ENCODE measurements around the gene LITAF.
"Not testable (repeated sequence)": the region's sequence is repeated elsewhere in the genome, so short reads cannot be mapped to it uniquely, and the experiment has no call there.

The LITAF gene

DNA sequence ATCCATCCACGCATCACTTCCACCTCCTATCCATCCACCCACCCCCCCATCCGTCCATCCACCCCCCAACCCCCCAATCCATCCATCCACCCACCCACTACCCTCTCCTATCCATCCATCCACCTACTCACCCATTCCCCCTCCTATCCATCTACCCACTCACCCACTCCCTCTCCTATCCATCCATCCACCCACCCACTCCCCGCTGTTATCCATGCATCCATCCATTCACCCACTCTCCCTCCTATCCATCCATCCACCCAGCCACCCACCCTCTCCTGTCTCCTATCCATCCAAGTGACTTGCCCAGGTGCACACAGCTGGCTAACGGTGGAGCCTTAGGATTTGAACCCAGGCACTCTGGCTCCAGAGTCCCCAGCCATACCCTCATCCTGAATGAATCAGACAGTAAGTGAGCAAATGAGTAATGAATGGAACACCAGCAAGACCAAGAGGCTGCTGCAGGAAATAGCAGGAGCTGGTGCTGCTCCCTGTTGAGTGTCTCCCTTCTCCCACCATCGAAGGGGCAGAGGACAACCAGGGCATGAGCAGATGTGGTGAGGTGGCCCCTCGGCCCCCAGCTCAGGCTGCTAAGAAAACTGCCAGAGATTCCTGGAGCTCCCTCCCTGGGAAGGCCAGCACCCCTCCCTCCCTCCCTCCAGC lies 62.5 kb downstream of the LITAF start:
- in situ Hi-C loops (cut with MboI; ENCODE audit: low sequenced_read_pairs): no loop called here

DNA sequence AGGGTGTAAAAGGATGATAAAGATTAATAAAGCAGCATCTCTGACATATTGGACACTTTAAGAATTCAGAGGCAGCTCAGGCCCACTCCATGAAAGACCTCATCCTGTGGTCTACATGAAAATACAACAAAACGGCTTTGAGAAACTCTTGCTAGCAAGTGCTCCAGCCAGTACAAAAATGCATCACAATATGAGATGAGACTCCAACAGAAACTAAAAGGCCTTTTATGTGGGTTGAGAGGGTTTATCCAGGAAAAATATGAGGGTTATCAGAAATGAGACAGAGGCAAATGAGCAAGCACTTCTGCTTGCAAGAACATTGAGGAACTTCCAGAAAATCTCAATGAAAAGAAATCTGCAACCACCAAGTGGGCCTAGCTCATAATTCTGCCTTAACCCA lies 65.7 kb downstream of the LITAF start:
- in situ Hi-C loops (cut with MboI; ENCODE audit: low sequenced_read_pairs): no loop called here

DNA sequence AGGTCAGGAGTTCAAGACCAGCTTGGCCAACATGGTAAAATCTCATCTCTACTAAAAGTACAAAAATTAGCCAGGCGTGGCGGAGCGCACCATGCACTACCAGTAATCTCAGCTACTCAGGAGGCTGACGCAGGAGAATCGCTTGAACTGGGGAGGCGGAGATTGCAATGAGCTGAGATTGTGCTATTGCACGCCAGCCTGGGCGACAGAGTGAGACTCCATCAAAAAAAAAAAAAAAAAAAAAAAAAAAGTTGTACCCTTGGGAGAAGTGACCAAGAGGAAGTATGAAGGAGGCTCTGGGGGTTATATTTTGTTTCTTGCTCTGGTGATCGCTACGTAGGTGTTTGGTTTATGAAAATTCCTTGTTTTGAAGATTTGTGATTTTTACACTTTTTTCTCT lies 66.3 kb downstream of the LITAF start:
- in situ Hi-C loops (cut with MboI; ENCODE audit: low sequenced_read_pairs): no loop called here

DNA sequence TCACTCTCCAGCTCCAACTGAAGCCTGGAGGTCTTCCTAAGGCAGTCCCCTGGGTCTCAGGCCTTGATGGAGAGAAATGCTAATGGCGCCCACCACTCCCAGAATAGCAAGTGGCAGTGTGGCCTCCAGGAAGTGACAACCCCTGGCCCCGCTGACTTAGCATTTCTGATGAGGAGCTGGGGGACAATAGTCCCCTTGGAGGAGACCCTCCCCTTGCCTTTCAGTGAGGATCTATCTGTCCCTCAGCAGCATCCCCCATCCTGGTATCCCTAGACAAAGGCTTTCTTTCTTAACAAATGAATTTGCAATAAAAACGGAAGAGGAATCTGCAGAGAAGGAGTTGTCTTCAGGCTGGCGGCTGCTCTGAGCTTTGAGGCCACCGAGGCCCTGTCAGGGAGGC lies 68.8 kb downstream of the LITAF start:
- in situ Hi-C loops (cut with MboI; ENCODE audit: low sequenced_read_pairs): no loop called here

DNA sequence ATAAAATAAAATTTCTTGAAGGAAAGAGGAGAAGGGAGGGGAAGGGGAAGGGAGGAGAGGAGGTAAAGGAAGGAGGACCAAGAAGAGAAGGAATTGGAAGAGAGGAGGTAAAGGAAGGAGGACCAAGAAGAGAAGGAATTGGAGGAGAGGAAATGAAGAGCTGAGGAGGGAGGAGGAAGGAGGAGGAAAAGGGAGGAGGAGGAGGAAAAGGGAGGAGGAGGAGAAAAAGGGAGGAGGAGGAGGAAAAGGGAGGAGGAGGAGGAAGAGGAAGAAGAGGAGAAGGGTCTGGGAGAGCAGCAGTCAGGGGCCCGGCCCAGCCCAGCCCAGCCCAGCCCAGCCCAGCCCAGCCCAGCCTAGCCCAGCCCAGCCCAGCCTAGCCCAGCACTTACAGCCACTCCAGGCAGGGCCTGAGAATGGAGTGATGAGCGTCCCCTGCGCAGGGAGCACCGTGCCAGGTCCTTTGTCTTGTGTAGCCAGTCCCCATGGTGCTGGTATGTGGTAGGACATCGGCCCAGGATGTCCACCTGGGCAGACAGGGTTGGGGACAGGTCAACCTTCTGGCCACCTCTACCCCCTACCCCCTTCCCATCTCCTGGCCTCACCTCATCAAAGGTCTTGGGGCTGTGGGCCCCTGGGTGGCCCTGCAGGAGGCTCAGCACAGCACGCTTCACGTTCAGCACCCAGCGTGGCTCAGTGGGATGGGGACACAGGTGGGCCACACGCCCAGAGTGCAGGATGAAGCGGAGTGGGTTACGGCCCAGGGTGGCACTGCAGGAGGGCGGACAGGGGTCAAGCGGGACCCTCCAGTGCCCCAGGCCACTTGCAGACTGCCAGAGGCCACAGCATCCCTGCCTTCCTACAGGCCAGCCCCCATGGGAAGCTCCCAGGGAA lies 70.9 kb downstream of the LITAF start:
- in situ Hi-C loops (cut with MboI; ENCODE audit: low sequenced_read_pairs): no loop called here

DNA sequence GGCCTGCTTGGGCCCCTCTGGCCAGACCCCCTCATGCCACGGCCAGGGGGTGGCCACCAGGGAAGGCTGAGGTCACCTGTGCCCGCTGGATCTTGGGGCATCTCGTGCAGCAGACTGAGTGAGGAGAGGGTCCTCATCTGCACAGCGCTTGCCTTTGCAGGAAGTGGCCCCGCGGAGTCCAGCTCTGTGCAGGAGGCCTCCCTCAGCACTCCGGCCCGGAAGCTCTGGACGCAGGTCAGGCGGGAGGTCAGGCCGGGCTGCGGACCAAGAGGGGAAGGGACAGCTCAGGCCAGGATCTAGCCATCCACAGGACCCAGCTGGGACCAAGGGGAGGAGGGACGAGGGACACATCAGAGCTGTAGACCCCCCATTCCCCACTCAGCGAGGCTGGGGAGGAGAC lies 72.4 kb downstream of the LITAF start:
- in situ Hi-C loops (cut with MboI; ENCODE audit: low sequenced_read_pairs): no loop called here

DNA sequence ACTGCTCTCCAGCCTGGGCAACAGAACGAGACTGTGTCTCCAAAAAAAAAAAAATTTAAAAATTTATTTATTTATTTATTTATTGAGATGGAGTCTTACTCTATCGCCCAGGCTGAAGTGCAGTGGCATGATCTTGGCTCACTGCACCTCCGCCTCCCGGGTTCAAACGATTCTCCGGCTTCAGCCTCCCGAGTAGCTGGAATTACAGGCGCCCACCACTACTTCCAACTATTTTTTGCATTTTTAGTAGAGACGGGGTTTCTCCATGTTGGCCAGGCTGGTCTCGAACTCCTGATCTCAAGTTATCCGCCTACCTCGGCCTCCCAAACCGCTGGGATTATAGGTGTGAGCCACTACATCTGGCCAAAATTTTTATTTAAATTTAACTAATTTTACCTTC lies 73.4 kb downstream of the LITAF start:
- in situ Hi-C loops (cut with MboI; ENCODE audit: low sequenced_read_pairs): not testable (repeated sequence)

DNA sequence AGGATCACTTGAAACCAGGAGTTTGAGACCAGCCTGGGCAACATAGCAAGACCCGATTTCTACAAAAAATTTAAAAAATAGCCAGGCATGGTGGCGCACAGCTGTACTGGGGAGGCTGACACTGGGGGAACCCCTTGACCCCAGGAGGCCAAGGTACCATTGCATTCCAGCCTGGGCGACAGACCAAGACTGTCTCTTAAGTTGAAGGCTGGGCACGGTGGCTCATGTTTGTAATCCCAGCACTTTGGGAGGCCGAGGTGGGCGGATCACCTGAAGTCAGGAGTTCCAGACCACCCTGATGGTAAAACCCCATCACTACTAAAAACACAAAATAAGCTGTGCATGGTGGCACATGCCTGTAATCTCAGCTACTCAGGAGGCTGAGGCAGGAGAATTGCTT lies 74.9 kb downstream of the LITAF start:
- in situ Hi-C loops (cut with MboI; ENCODE audit: low sequenced_read_pairs): no loop called here

DNA sequence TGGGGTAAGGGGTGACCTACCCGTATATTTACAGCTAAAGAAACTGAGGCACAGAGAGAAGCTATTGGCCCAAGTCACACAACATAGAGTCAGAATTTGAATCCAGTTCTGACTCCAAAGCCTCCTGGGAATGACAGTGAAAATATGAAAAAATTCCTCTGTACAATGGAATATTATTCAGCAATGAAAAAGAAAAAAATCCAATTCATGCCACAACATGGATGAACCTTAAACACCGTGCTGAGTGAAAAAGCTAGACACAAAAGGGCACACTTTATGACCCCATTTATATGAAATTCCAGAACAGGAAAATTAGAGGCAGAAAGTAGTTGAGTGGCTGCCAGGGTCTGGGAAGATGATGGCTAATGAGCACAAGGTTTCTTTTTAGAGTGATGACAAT lies 75.4 kb downstream of the LITAF start:
- in situ Hi-C loops (cut with MboI; ENCODE audit: low sequenced_read_pairs): no loop called here

DNA sequence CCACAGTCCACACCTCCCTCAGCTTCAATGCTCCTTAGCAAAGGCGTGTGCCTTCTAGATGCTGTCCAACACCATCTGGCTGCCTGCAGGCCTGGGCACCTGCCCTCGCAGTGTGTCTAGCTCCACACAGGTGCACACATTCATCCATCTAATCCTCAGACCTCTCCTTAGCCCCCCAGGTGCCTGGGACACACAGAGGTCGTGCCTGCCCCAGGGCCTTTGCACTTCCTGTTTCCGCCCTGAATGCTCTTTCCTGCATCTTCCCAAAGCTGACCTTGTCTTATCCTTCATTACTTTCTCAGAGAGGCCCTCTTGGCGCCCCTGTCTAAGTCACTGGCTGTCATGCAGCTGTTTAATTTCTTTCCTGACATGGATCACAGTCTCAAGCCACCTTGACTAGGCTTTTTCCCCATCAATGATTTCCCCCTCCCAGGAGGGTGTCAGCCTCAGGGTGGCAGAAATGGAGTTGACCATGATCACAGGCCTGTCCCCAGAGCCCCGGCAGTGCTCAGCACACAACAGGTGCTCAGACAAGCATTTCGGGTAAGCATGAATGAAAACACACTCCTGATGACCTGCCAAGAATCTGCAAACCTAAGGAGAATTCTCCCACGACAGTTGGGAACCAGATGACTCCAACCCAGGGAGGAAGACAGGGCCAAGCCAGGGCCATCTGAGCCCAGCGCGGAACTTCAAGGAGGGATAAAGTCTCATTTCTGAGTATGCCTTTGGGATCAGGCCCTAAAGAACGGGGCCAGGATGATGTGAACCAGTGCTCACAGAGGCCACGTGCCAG lies 76.3 kb downstream of the LITAF start:
- in situ Hi-C loops (cut with MboI; ENCODE audit: low sequenced_read_pairs): no loop called here

DNA sequence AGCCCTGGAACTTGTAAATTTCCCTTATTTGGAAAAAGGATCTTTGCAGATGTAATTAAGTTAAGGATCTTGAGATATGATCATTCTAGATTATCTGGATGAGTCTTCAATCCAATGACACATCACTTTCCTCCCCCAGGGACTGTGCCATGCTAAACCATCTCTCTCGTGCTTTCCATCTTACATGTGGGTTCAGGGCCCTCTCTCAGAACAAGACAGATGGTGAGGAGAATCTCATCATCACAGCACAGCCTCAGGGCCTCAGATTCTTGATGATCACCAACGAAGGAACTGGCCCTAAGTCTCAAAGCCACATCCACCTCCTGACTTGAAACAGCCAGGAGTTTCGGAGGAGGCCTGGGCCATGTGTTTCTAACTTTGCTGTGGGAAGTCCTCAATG lies 78.7 kb downstream of the LITAF start:
- in situ Hi-C loops (cut with MboI; ENCODE audit: low sequenced_read_pairs): no loop called here

DNA sequence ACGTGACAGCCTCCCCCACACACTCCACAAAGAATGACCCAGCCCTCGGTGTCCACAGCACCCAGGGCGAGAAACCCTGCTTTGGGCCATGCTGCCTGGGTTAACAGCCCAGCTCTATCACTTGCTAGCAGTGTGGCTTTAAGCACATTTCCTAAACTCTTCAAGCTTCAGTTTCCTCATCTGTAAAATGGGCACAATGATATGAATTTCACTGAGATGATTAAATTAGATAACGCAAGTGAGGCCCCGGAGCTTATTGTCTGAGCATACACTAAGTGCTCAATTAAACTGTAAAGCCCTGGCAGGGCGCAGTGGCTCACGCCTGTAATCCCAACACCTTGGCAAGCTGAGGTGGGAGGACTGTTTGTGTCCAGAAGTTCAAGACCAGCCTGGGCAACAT lies 79.4 kb downstream of the LITAF start:
- in situ Hi-C loops (cut with MboI; ENCODE audit: low sequenced_read_pairs): no loop called here

DNA sequence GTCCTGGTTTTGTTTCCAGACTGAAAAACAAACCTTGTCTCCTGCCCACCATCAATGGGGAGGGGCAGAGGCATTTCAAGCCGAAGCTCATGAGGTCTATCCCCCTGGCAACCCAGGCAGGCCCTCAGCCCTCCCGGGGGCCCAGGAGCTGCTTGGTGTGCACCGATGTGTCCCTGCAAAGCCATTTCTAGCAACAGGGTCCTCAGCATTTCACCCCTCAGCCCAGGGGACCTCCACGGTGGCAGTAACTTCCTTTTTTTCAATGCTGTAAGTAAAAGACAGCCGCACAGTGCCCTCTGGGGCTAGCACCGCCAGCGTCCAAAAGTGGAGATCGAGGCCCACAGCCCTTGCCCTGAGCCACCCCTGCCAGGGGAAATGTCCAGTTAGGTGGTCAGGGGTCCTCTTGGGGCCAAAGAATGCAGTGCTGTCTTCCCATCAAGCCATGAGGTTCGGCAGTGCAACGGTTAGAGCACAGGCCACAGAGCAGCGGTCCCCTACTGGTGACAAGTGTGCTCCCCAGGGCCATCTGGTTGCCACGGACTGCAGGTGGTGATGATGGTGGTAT lies 79.9 kb downstream of the LITAF start:
- in situ Hi-C loops (cut with MboI; ENCODE audit: low sequenced_read_pairs): no loop called here

DNA sequence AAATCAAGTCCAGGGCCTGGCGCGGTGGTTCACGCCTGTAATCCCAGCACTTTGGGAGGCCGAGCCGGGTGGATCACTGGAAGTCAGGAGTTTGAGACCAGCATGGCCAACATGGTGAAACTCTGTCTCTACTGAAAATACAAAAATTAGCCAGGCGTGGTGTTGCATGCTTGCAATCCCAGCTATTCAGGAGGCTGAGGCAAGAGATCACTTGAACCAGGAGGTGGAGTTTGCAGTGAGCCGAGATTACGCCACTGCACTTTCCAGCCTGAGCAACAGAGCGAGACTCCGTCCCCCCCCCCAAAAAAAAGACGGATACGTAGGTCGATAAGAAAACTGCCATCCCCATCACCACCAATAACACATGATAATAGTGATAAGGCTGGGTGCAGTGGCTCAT lies 82.5 kb downstream of the LITAF start:
- in situ Hi-C loops (cut with MboI; ENCODE audit: low sequenced_read_pairs): not testable (repeated sequence)

DNA sequence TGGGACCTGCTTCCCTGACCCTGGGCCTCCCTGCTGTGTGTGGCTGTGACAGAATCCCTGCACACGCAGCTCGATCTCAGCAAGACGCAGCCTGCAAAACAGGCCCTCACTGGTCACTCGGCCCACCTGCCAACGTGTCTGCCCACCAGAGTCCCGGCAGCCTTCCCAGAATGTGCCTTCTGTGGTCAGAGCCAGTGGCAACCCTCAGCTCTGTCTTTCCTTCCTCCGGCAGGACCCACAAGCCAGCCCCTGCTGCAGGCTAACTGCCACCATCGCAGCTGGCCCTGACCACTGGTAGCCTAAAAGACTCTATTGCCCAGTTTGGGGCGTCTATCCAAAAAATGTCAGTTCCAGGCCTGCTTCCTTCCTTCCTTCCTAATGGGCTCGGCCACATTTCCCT lies 83.2 kb downstream of the LITAF start:
- in situ Hi-C loops (cut with MboI; ENCODE audit: low sequenced_read_pairs): no loop called here

DNA sequence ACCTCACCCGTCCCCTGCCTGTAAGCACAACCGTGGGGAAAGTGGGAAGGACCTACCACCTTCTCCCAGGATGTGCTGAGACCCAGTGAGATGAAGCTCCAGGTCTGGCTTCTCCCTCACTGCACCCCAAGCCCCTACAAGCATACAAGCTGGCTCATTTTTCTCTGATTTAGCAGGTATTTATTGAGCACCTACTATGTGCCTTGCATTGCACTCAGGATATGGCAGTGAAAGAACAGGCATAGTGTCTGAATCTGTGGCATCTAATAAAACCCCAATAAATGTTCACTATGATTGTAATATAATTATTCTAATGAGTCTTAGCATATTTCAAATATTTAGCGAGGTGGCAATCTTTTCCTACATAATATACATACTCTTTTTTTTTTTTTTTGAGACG lies 84.5 kb downstream of the LITAF start:
- in situ Hi-C loops (cut with MboI; ENCODE audit: low sequenced_read_pairs): no loop called here

DNA sequence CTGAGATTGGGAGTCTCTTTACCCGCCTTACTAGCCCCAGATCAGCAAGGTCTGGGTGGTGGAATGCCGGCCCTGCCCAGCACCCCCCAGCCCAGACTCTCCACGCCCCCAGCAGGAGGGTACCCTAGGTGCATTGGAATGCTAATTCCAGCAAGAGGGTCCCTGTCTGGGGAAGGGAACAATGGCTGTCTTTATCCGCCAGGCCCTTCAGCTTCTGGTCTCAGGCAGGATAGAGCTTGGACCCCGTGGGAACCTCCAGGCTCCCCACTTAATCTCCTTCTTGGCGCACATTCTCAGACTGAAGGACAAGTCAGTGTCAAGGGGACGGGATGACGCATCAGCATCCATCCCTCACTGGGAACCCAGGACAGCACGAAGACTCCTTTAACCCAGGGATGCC lies 85.1 kb downstream of the LITAF start:
- in situ Hi-C loops (cut with MboI; ENCODE audit: low sequenced_read_pairs): no loop called here

DNA sequence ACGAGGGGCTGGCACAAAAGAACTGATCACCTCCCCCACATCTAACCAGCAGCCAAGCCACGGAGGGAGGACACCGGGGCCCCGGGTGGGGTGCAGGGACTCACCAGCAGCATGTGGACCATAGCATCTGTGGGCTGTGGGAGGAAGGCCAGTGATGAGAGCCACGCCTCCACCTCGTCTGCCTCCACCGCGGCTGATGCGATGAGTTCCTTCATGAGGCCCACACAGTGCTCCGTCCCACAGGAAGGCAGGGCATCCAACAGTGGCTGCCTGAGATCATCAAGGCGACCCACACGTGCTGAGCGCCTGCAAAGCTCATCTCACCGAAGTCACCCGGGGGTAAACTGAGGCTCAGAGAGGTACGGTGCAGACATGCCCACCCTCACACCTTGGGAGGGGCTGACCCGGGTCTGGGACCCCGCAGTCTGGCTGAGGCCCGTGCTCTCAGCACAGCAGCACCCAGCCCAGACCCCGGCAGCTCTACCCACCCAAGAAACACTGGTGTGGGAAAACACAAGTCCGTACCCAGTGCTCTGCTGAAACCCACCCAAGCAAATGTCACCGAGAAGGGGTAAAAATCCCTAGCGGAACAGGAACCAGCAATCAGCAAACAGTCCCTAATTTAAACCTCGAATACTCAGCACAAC lies 85.9 kb downstream of the LITAF start:
- in situ Hi-C loops (cut with MboI; ENCODE audit: low sequenced_read_pairs): no loop called here

DNA sequence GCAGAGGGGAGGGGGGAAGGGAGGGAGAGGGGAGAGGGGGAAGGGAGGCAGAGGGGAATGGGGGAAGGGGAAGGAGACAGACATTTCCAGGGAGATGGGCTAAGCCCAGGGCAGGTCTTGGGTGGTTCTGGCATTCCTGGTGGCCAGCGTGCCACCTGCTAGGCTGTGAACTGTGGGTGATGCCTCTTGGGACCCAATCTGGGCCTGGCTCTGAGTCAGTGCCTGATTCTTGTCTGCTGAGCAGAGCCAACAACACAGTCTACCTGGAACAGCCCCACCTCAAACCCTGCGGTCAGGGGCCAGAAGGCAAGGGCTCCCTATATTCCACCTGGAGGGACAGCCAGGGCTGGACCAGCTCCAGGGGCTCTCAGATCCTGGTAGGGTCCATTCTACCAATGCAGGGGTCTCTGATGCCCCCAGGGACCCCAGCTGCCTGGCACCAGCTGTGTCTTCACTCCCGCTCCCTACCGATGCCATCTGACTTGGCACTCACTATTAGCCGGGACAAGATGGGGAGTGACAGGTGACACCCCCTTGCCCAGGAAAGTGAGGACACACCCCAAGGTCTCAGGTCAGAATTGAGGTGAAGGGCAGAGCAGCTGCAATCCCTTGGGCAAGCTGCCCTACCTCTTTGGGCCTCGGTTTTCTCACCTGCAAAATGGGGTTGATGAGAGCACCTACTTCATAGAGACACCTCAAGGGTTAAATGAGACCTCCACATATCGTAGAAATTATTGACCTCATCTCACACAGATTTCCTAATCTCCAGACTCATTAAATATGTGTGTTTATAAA lies 87.2 kb downstream of the LITAF start:
- in situ Hi-C loops (cut with MboI; ENCODE audit: low sequenced_read_pairs): no loop called here

DNA sequence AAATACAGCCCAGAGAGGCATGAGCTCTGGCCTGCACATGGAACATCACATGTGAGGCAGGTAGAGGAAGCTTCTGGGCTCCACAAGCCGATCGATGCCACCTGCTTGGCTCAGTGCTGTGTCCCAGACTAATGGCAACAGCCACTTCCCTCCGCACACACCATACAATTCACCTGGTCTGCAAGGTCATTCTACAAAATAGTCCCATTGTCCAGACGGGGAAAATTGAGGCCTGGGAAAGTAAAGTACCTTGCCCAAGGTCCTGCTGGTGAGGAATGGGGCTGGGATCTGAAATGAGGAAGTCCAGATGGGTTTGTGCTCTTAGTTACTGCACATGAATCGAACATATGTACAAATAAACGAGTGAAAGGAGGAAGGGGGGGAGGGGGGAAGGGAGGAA lies 88.0 kb downstream of the LITAF start:
- in situ Hi-C loops (cut with MboI; ENCODE audit: low sequenced_read_pairs): no loop called here
